Activated CD4-positive, alpha-beta T cell treated with anti-CD3 and anti-CD28 coated beads, Interleukin-2, amount 10 ng/mL, durations not matched to agents 24 days and 14 days (primary cell): ENCODE measurements around the gene LMX1B. TPM values are rescaled to one million over a fixed set of nuclear protein-coding genes. Genes with fewer than 3 reads are reported as not detected.

Source experiments
- DNase-seq: peaks from one replicate; pipeline ENCODE4 v3.0.0; 2022
- H3K27ac Mint-ChIP-seq: one replicate; pipeline ENCODE4 v1.8.0; 2022; ENCODE audit warnings: mild to moderate bottlenecking, mixed read lengths
- H3K27me3 Mint-ChIP-seq: one replicate; pipeline ENCODE4 v1.8.0; 2022; ENCODE audit warnings: mixed read lengths
- H3K36me3 Mint-ChIP-seq: one replicate; pipeline ENCODE4 v1.8.0; 2022; ENCODE audit warnings: low read depth, mild to moderate bottlenecking, mixed read lengths
- H3K4me1 Mint-ChIP-seq: one replicate; pipeline ENCODE4 v1.8.0; 2021; ENCODE audit warnings: mixed read lengths
- H3K4me3 Mint-ChIP-seq: one replicate; pipeline ENCODE4 v1.8.0; 2022; ENCODE audit warnings: mild to moderate bottlenecking, moderate library complexity, mixed read lengths
- H3K9me3 Mint-ChIP-seq: one replicate; pipeline ENCODE4 v1.8.0; 2021; ENCODE audit warnings: mixed read lengths
- intact Hi-C: fragments of 100-400 bp; cut with micrococcal nuclease; formaldehyde crosslinking; loops from one replicate; pipeline ENCODE4 v1.15.1; 2023
- total RNA-seq: library from RNA; stranded (reverse); gene quantifications from 2 replicates; pipeline ENCODE4 v1.2.3, GENCODE V29; 2022

Gene LMX1B
- total RNA-seq, 1 donor from 2014 or later = not detected

- H3K27me3 Mint-ChIP-seq = peaks cover 75% of the 10 kb centered on the region
- intact Hi-C loops = no loop called here
- H3K27ac Mint-ChIP-seq = no peak overlapping the region
- no peak for DNase-seq
- no peaks in the 10 kb centered on the region for H3K36me3 Mint-ChIP-seq
- no peak overlapping the region for H3K4me3 Mint-ChIP-seq
- no peaks in the 10 kb centered on the region for H3K9me3 Mint-ChIP-seq
- peaks cover 4% of the 10 kb centered on the region for H3K4me1 Mint-ChIP-seq
Observed at GRCh38 chr9:126618190-126618584, 4.5 kb downstream of the LMX1B start.

- H3K4me1 Mint-ChIP-seq = peaks cover 4% of the 10 kb centered on the region
- H3K27me3 Mint-ChIP-seq = peaks cover 81% of the 10 kb centered on the region
- intact Hi-C loops = no loop called here
Observed at GRCh38 chr9:126618585-126619360, 5.0 kb downstream of the LMX1B start.

GRCh38 chr9:126619361-126620135, 5.8 kb downstream of the LMX1B start:
- intact Hi-C loops = no loop called here

More at GRCh38 chr9:126618585-126619360, 5.0 kb downstream of the LMX1B start:
- Mint-ChIP-seq H3K36me3 (no peaks in the 10 kb centered on the region), H3K4me3 (no peak overlapping the region), H3K27ac (no peak overlapping the region), H3K9me3 (no peaks in the 10 kb centered on the region)
- DNase-seq = peak; percentile 60

GRCh38 chr9:126620478-126620877, 6.8 kb downstream of the LMX1B start:
- intact Hi-C loops = no loop called here
- Mint-ChIP-seq H3K27me3 (peaks cover 89% of the 10 kb centered on the region), H3K27ac (no peak overlapping the region), H3K36me3 (no peaks in the 10 kb centered on the region), H3K4me3 (no peak overlapping the region), H3K4me1 (no peaks in the 10 kb centered on the region), H3K9me3 (no peaks in the 10 kb centered on the region)
- no peak for DNase-seq

More at GRCh38 chr9:126619361-126620135, 5.8 kb downstream of the LMX1B start:
- Mint-ChIP-seq H3K4me3 (no peak overlapping the region), H3K27me3 (peaks cover 85% of the 10 kb centered on the region), H3K36me3 (no peaks in the 10 kb centered on the region), H3K27ac (no peak overlapping the region), H3K4me1 (peaks cover 2% of the 10 kb centered on the region), H3K9me3 (no peaks in the 10 kb centered on the region)
- no peak for DNase-seq

- no peak overlapping the region for H3K27ac Mint-ChIP-seq
- intact Hi-C loops = no loop called here
Observed at GRCh38 chr9:126621061-126621918, 7.6 kb downstream of the LMX1B start.

GRCh38 chr9:126621919-126622735, 8.4 kb downstream of the LMX1B start:
- peaks cover 4% of the 10 kb centered on the region for H3K4me1 Mint-ChIP-seq
- no peak overlapping the region for H3K4me3 Mint-ChIP-seq
- peaks cover 86% of the 10 kb centered on the region for H3K27me3 Mint-ChIP-seq
- no peaks in the 10 kb centered on the region for H3K36me3 Mint-ChIP-seq
- no peaks in the 10 kb centered on the region for H3K9me3 Mint-ChIP-seq
- intact Hi-C loops = no loop called here
- DNase-seq = no peak
- no peak overlapping the region for H3K27ac Mint-ChIP-seq

More at GRCh38 chr9:126621061-126621918, 7.6 kb downstream of the LMX1B start:
- Mint-ChIP-seq H3K9me3 (no peaks in the 10 kb centered on the region), H3K4me3 (no peak overlapping the region), H3K36me3 (no peaks in the 10 kb centered on the region), H3K27me3 (peaks cover 89% of the 10 kb centered on the region), H3K4me1 (peaks cover 3% of the 10 kb centered on the region)
- no peak for DNase-seq

GRCh38 chr9:126623314-126623666, 9.6 kb downstream of the LMX1B start:
- no peak overlapping the region for H3K27ac Mint-ChIP-seq
- no peaks in the 10 kb centered on the region for H3K36me3 Mint-ChIP-seq
- DNase-seq = no peak
- no peaks in the 10 kb centered on the region for H3K9me3 Mint-ChIP-seq
- no peak overlapping the region for H3K4me3 Mint-ChIP-seq
- peaks cover 4% of the 10 kb centered on the region for H3K4me1 Mint-ChIP-seq
- peaks cover 88% of the 10 kb centered on the region for H3K27me3 Mint-ChIP-seq
- intact Hi-C loops = no loop called here

GRCh38 chr9:126623667-126624478, 10.1 kb downstream of the LMX1B start:
- Mint-ChIP-seq H3K4me3 (no peak overlapping the region), H3K4me1 (peaks cover 4% of the 10 kb centered on the region), H3K27me3 (peaks cover 90% of the 10 kb centered on the region), H3K36me3 (no peaks in the 10 kb centered on the region), H3K9me3 (no peaks in the 10 kb centered on the region), H3K27ac (no peak overlapping the region)
- DNase-seq = no peak
- intact Hi-C loops = loop anchor here (2.0 kb wide), 1 partner anchor 13 kb away; no protein-coding TSS in a partner anchor

GRCh38 chr9:126624479-126624826, 10.7 kb downstream of the LMX1B start:
- Mint-ChIP-seq H3K27me3 (peaks cover 90% of the 10 kb centered on the region), H3K4me1 (peaks cover 4% of the 10 kb centered on the region), H3K36me3 (no peaks in the 10 kb centered on the region), H3K27ac (no peak overlapping the region), H3K9me3 (no peaks in the 10 kb centered on the region), H3K4me3 (no peak overlapping the region)
- intact Hi-C loops = loop anchor here (2.0 kb wide), 1 partner anchor 14 kb away; no protein-coding TSS in a partner anchor
- no peak for DNase-seq

- no peak for DNase-seq
- peaks cover 4% of the 10 kb centered on the region for H3K4me1 Mint-ChIP-seq
- intact Hi-C loops = loop anchor here (2.0 kb wide), 1 partner anchor 14 kb away; no protein-coding TSS in a partner anchor
- H3K27me3 Mint-ChIP-seq = peaks cover 89% of the 10 kb centered on the region
- H3K36me3 Mint-ChIP-seq = no peaks in the 10 kb centered on the region
- H3K4me3 Mint-ChIP-seq = no peak overlapping the region
- no peaks in the 10 kb centered on the region for H3K9me3 Mint-ChIP-seq
- H3K27ac Mint-ChIP-seq = no peak overlapping the region
Observed at GRCh38 chr9:126624912-126625311, 11.2 kb downstream of the LMX1B start.

GRCh38 chr9:126625329-126626126, 11.8 kb downstream of the LMX1B start:
- intact Hi-C loops = loop anchor here (2.0 kb wide), 1 partner anchor 15 kb away; no protein-coding TSS in a partner anchor
- peak; percentile 64 for DNase-seq
- H3K36me3 Mint-ChIP-seq = no peaks in the 10 kb centered on the region

More at GRCh38 chr9:126625329-126626126, 11.8 kb downstream of the LMX1B start:
- Mint-ChIP-seq H3K27me3 (peaks cover 88% of the 10 kb centered on the region), H3K4me1 (peaks cover 4% of the 10 kb centered on the region), H3K4me3 (peak overlapping the region; percentile 69), H3K9me3 (no peaks in the 10 kb centered on the region), H3K27ac (no peak overlapping the region)
